ENCODE measurements around the gene SEC22A.

SEC22A gene

DNA sequence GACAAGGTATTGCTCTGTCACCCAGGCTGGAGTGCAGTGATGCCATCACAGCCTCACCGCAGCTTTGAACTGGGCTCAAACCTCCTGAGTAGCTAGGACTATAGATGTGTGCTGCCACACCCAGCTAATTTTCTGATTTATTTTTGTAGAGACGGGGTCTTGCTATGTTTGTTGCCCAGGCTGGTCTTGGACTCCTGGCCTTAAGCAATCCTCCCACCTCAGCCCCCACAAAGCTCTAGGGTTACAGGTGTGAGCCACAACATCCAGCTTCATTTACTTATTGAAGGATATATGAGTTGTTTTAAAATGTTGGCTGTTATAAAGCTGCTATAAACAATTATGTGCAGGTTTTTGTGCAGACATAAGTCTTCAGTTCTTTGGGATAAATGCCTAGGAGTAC lies 62.2 kb downstream of the SEC22A start:
- Histone ChIP-seq H3K9ac (ENCODE audit: low read depth, low read length) (no peak overlapping the region), H3K36me3 (ENCODE audit: insufficient read depth, low read length) (no peaks in the 10 kb centered on the region), H3K9me3 (ENCODE audit: control insufficient read depth, insufficient read depth, low read length) (no peaks in the 10 kb centered on the region), H3K4me1 (ENCODE audit: insufficient read depth, low read length) (no peaks in the 10 kb centered on the region)

DNA sequence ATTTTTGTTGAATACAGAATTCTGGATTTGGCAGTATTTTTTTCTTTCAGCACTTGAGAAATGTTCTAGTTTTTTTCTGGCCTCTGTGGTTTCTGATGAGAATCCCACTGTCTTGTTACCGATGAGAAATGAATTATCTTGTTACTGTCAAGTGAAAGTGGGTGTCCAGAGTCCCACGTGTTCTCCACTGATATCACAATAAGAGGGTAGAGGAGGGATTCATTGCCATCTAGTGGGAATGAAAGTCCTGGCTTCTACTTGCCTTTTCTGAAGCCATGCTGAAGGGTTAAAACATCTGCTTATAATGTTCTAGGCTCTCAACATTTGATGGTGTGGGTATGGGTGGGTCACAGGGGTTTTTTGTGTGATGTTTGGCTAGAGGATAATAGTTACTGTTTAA lies 66.1 kb downstream of the SEC22A start:
- Histone ChIP-seq H3K4me1 (ENCODE audit: insufficient read depth, low read length) (peaks cover 8% of the 10 kb centered on the region), H3K36me3 (ENCODE audit: insufficient read depth, low read length) (no peaks in the 10 kb centered on the region; the same call in 1 of the 2 replicates), H3K9me3 (ENCODE audit: control insufficient read depth, insufficient read depth, low read length) (no peaks in the 10 kb centered on the region), H3K9ac (ENCODE audit: low read depth, low read length) (no peak overlapping the region)

DNA sequence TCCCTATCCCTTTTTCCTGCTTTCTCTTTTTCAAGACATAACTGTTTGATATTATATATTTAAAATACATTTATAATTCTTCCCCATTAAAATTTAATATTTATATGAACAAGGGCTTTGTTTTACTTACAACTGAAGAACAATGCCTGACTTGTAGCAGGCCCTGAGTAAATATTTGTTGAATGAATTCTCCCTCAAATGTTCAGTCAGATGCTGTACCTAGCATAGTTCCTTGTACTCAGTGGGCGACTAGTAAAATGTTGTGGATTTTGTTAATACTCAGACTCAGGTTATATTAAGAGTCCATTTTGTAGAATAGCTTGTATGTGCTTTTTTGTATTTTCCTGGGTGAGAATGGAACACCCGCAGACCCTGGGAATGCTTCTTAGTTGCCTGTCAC lies 69.1 kb downstream of the SEC22A start:
- Histone ChIP-seq H3K4me1 (ENCODE audit: insufficient read depth, low read length) (peaks cover 22% of the 10 kb centered on the region), H3K36me3 (ENCODE audit: insufficient read depth, low read length) (no peaks in the 10 kb centered on the region; the same call in 1 of the 2 replicates), H3K9ac (ENCODE audit: low read depth, low read length) (no peak overlapping the region), H3K9me3 (ENCODE audit: control insufficient read depth, insufficient read depth, low read length) (no peaks in the 10 kb centered on the region)

DNA sequence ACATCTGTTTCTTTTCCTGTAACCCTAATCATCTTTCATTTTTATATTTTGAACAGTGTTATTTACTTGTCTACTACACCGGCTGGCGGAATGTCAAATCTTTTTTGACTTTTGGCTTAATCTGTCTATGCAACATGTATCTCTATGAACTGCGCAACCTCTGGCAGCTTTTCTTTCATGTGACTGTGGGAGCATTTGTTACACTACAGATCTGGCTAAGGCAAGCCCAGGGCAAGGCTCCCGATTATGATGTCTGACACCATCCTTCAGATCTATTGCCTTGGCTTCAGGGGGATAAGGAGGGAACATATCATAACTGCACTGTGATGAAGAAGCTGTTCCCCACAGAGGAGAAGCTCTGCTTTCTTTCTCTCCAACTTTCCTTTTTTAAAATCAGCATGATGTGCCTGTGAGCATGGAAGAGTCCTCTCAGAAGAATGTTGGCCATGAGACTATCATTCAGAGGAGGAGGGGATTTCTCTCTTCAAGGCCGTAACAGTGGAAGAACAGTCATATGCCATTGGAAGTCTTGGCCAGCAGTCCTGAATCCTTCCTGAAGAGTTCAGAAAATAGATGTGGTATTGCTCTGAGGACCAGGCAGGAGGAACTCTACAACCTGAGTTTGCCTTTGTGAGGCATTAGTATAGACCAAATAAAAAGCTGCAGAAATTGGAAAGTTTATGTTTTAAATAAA lies 69.9 kb downstream of the SEC22A start:
- no peaks in the 10 kb centered on the region for H3K9me3 ChIP-seq (ENCODE audit: control insufficient read depth, insufficient read depth, low read length)

DNA sequence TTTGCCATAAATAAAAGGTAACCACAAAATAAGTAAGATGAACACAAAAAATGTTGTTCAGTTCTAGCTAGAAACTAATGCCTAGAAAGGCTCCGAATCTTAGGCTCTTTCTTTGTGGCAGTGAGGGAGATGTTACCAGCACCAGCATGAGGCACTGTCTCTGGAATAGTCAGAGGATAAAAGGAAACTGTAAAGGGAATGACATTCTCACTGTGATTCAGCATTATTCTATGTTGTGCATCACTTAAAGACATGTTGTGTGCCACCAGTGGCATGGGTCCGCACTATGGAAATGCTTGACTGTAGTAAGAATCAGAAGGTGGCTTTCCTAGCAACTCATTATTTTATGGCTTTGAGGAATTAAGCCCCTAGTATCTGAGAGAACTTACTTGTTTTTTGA lies 70.8 kb downstream of the SEC22A start:
- H3K9me3 ChIP-seq (ENCODE audit: control insufficient read depth, insufficient read depth, low read length): no peaks in the 10 kb centered on the region
- no peak overlapping the region for H3K9ac ChIP-seq (ENCODE audit: low read depth, low read length)
- peaks cover 26% of the 10 kb centered on the region for H3K4me1 ChIP-seq (ENCODE audit: insufficient read depth, low read length)
- no peaks in the 10 kb centered on the region; the same call in 1 of the 2 replicates for H3K36me3 ChIP-seq (ENCODE audit: insufficient read depth, low read length)

More for the DNA sequence above, 69.9 kb downstream of the SEC22A start:
- Histone ChIP-seq H3K4me1 (ENCODE audit: insufficient read depth, low read length) (peaks cover 24% of the 10 kb centered on the region), H3K36me3 (ENCODE audit: insufficient read depth, low read length) (no peaks in the 10 kb centered on the region; the same call in 1 of the 2 replicates), H3K9ac (ENCODE audit: low read depth, low read length) (no peak overlapping the region)

DNA sequence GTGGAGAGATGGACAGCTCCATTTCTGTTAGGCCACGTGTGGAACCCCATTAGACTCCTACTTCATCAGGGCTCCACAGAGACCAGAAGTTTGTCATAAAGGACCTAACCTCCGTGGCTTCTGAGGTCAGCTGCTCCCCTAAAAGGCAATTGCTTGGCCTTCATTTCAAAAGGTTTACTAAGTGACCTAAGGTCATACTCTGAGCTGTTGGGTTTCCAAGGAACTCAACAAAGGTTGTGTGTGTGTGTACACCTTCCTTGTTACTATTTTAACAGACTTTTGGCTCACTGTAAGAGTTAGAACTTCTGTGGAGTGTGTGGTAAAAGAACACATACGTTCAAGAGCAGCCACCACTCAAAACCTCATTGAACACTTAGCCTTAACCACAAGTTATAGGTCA lies 73.9 kb downstream of the SEC22A start:
- H3K9me3 ChIP-seq (ENCODE audit: control insufficient read depth, insufficient read depth, low read length): no peaks in the 10 kb centered on the region
- H3K4me1 ChIP-seq (ENCODE audit: insufficient read depth, low read length): peaks cover 39% of the 10 kb centered on the region

DNA sequence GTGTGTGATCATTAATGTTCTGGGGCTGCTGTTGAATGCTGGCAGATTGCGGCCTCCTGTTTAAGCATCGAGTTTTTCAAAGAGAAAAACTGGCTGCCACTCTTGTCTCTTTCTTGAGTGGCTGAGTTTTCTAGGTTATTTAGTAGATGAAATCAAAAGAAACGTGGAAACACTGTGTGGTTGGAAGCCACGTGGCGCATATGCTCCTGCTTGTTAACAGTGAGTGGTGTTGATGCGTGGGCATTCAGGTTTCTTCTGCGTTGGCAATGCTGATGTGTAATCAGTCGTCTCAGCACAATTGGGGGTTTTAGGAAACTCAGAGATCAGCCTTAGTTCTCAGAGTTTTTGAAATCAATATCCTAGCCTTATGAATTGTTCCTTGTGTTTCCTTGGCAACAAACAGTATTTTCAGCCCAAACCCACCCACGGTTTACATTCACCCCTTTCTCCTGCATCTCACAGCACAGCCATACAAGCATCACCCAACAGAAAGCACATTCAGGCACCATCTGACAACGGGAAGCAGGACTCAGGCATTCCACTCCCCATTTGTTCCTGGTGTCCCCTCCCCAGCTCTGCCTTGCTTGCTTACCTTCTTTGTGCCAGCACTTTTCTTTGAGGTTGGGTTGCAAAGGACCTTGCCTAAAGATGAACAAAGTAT lies 74.7 kb downstream of the SEC22A start:
- Histone ChIP-seq H3K9ac (ENCODE audit: low read depth, low read length) (no peak overlapping the region), H3K36me3 (ENCODE audit: insufficient read depth, low read length) (no peaks in the 10 kb centered on the region; the same call in 1 of the 2 replicates), H3K4me1 (ENCODE audit: insufficient read depth, low read length) (peaks cover 39% of the 10 kb centered on the region), H3K9me3 (ENCODE audit: control insufficient read depth, insufficient read depth, low read length) (no peaks in the 10 kb centered on the region)

More for the DNA sequence above, 73.9 kb downstream of the SEC22A start:
- Histone ChIP-seq H3K36me3 (ENCODE audit: insufficient read depth, low read length) (no peaks in the 10 kb centered on the region; the same call in 1 of the 2 replicates), H3K9ac (ENCODE audit: low read depth, low read length) (no peak overlapping the region)

DNA sequence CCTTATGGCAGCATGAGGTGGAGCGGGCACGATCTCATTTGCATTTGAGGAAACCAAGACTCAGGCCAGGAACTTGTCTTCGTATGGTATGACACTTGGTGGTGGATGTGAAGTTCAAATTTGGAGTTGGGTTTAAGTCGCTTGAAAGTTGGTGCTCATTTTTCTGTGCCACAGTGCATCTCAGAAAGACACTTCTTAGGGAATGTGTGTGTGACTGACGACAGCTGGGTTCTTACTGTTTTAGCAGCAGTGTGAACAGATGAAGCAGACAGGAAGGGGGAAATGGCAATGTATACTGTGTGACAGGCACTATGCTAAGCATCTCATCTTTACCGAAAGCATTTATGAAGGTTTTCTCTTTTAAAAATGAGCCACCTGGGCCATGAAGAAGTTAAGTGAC lies 75.4 kb downstream of the SEC22A start:
- H3K9me3 ChIP-seq (ENCODE audit: control insufficient read depth, insufficient read depth, low read length): no peaks in the 10 kb centered on the region
- H3K4me1 ChIP-seq (ENCODE audit: insufficient read depth, low read length): peaks cover 35% of the 10 kb centered on the region
- no peaks in the 10 kb centered on the region for H3K36me3 ChIP-seq (ENCODE audit: insufficient read depth, low read length)
- H3K9ac ChIP-seq (ENCODE audit: low read depth, low read length): no peak overlapping the region

DNA sequence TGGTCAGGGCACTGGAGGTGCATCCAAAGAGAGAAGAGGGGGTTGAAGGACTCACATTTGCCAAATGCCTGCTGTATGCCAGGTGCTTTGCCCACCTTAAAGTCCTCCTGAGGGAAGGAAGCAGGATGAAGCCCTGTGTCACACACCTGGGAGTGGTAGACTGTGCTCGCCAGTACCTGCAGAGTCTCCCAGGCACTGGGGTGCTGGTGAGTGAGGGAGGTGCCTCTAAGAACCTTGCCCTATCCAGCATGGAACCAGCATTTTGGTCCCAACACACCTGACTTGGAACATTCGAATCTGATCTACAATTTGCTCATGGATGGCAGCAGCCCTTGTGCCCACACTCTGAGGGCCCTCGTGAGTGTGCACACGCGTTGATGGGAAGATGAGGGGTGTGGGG lies 76.7 kb downstream of the SEC22A start:
- H3K4me1 ChIP-seq (ENCODE audit: insufficient read depth, low read length): peaks cover 25% of the 10 kb centered on the region
- H3K36me3 ChIP-seq (ENCODE audit: insufficient read depth, low read length): no peaks in the 10 kb centered on the region
- no peaks in the 10 kb centered on the region for H3K9me3 ChIP-seq (ENCODE audit: control insufficient read depth, insufficient read depth, low read length)
- no peak overlapping the region for H3K9ac ChIP-seq (ENCODE audit: low read depth, low read length)

DNA sequence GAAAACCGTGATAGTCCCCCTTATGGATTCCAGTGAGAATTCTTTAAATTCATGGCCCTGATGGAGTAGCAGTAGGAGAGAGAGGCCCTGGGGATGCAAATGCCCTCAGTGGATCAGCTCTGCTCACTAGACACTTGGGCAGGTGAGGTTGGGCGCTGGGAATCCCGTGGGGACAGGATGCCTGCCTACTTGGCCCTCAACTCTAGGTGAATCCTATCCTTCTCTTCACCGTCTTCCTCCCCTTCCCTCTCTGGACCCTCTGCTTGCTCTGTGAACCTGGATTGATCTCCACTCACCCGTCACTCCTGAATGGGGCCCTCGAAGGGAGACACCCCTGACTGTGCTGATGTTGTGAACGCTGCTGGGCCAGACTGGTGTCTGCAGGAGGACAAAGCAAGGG lies 77.4 kb downstream of the SEC22A start:
- Histone ChIP-seq H3K4me1 (ENCODE audit: insufficient read depth, low read length) (peaks cover 20% of the 10 kb centered on the region), H3K36me3 (ENCODE audit: insufficient read depth, low read length) (no peaks in the 10 kb centered on the region), H3K9ac (ENCODE audit: low read depth, low read length) (no peak overlapping the region), H3K9me3 (ENCODE audit: control insufficient read depth, insufficient read depth, low read length) (no peaks in the 10 kb centered on the region)

DNA sequence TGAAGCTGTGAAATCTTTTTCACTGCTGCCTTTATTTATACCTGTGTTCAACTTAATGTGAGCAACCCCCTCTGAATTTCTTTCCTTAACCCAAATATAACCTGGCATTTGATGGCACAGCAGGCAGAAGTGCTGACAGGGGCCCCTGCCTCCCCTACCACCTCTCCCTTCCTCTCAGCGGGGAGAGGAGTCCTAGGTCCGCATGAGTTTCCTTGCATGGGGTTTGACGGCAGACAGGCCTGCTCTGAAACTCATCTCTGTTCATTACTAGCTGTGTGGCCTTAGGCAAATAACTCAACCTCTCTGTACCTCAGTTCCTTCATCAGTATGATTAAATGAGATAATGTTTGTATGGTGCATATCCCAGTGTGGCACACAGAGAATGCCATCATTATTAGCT lies 79.7 kb downstream of the SEC22A start:
- Histone ChIP-seq H3K4me1 (ENCODE audit: insufficient read depth, low read length) (peaks cover 17% of the 10 kb centered on the region; the same call in 1 of the 2 replicates), H3K9ac (ENCODE audit: low read depth, low read length) (no peak overlapping the region), H3K9me3 (ENCODE audit: control insufficient read depth, insufficient read depth, low read length) (no peaks in the 10 kb centered on the region), H3K36me3 (ENCODE audit: insufficient read depth, low read length) (no peaks in the 10 kb centered on the region)

DNA sequence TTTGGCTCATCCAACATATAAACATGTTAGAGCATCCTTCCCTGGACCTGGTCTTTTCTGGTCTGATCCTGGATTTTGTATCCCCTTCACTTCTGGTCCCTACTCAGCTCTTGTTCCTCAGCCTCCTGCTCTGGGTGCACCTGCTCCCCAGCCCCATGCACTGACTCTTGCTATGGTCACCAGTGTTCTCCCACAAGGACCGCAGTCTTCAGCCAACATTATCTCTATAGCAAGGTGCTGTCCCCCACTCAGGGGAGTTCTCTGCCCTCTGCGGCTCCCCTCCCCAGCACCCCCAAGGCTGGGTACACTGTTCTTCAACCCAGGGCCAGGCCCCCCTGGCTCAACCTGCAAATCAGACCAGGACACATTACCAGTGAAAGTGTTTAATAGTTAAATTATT lies 80.2 kb downstream of the SEC22A start:
- Histone ChIP-seq H3K9ac (ENCODE audit: low read depth, low read length) (no peak overlapping the region), H3K4me1 (ENCODE audit: insufficient read depth, low read length) (peaks cover 13% of the 10 kb centered on the region; the same call in 1 of the 2 replicates), H3K9me3 (ENCODE audit: control insufficient read depth, insufficient read depth, low read length) (no peaks in the 10 kb centered on the region), H3K36me3 (ENCODE audit: insufficient read depth, low read length) (no peaks in the 10 kb centered on the region)

DNA sequence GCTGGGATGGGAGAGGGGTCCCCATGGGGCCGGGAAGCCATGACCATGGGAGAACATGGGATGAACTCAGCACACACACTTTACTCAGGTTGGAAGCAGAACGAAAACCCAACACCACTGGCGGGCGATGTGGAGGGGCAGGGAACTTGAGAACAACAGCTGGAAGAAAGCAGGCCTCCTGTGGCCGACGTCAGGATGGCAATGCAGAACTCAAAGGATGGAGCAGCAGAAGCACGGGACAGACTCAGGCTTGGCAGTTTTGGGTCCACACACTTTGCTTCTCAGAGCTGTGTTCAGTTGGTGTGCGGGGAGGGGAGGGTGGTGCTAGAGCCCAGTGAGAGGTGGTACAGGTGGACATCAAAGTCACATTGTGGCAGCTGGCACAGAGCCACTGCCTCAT lies 80.7 kb downstream of the SEC22A start:
- Histone ChIP-seq H3K9me3 (ENCODE audit: control insufficient read depth, insufficient read depth, low read length) (no peaks in the 10 kb centered on the region), H3K36me3 (ENCODE audit: insufficient read depth, low read length) (no peaks in the 10 kb centered on the region), H3K4me1 (ENCODE audit: insufficient read depth, low read length) (peaks cover 13% of the 10 kb centered on the region; the same call in 1 of the 2 replicates), H3K9ac (ENCODE audit: low read depth, low read length) (no peak overlapping the region)

DNA sequence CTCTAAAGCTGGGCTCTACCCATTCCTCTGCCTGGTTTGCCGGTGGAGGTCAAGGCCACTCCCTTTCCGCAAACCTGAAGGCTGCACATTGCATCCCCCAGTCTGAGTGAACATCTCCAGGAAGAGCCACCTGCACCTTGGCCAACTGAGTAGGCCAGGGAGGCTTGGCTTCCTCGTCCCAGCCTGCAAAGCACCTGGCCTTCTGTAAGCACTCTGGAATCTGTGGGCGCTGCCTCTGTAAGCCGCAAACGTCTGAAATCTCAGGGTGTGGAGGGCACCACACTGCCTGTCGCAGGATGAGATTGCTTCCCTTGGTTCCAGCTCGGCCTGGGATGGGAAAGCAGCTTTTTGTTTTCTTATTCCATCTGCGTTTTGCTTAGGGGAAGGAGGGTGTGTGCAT lies 81.3 kb downstream of the SEC22A start:
- Histone ChIP-seq H3K36me3 (ENCODE audit: insufficient read depth, low read length) (no peaks in the 10 kb centered on the region), H3K4me1 (ENCODE audit: insufficient read depth, low read length) (peaks cover 10% of the 10 kb centered on the region; the same call in 1 of the 2 replicates), H3K9me3 (ENCODE audit: control insufficient read depth, insufficient read depth, low read length) (no peaks in the 10 kb centered on the region), H3K9ac (ENCODE audit: low read depth, low read length) (no peak overlapping the region)

All from ES-I3 (cell line).